COLO829 (cell line): ENCODE measurements around the gene MYO9B.
"Not testable (repeated sequence)": the region's sequence is repeated elsewhere in the genome, so short reads cannot be mapped to it uniquely, and the experiment has no call there.

ENCODE experiments used
- DNase-seq: peaks from one replicate; pipeline ENCODE4 v3.0.0; 2012; ENCODE audit warnings: low spot score

The MYO9B gene

GRCh38 chr19:17145546-17146497 lies 70.2 kb downstream of the MYO9B start:
- DNase-seq = no peak

DNA sequence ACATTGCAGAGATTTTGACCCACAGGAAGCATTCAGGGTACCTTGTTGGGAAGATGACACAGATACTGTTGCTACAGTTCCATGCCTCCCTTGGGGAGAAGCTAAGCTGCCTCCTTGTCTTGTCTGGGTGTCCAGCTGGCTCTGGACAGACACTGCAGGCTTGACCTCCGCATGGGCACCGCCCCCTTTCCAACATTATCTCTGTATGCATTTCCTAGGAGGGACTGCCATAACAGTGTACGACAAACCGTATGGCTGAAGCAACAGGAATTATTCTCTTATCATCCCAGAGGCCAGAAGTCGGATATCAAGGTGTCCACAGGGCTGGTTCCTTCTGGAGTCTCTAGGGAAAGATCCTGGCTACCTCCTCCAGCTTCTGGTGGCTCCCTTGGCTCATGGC lies 72.6 kb downstream of the MYO9B start:
- DNase-seq = no peak

DNA sequence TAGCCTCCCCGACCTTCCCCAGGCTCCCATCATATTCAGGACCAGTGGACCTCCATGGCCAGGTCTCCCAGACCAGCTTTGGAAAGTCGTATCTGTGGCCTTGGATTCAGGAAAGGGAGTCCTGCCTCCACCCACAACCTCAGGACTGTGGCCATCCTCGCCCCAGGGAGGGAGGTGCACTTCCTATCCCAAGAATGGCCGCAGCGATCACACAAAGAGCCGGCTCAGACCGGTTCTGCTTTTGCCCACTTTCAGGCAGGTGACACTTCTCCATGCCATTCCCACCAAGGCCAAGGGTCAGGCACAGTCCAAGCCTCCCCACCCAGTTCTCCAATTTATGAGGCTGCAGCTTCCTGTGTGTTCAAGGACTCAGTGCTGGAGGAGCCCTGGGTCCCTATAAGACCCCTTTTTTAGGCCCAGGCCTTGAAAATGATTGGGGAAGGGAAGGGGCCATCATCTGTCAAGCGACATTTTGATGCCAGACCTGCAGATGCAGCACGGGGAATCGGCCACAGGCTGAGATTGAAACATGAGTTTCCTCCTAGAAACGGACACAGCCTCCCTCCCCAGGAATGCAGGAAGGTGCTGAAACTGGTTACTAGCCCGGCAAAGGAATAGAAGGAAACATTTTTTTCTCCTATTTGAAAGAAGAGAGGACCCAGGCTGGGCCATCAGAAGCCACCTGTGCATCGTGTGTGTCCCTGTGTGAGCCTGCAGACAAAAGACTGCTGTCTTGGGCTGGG lies 74.0 kb downstream of the MYO9B start:
- no peak for DNase-seq

- DNase-seq = no peak
Observed at GRCh38 chr19:17153996-17154395, 78.4 kb downstream of the MYO9B start.

DNA sequence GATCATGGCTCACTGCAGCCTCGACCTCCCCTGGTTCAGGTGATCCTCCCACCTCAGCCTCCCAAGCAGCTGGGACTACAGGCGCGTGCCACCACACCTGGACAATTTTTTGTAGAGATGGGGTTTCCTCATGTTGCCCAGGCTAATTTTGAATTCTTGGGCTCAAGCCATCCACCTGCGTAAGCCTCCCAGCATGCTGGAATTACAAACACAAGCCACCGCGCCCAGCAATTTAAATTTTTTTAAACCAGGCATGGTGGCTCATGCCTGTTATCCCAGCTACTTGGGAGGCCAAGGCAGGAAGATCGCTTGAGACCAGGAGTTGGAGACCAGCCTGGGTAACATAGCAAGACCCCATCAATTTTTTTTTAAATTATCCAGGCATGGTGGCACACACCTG lies 79.7 kb downstream of the MYO9B start:
- no peak for DNase-seq

- no peak for DNase-seq
Observed at GRCh38 chr19:17156296-17156946, 80.8 kb downstream of the MYO9B start.

- DNase-seq = no peak
Observed at GRCh38 chr19:17156947-17157302, 81.3 kb downstream of the MYO9B start.

DNA sequence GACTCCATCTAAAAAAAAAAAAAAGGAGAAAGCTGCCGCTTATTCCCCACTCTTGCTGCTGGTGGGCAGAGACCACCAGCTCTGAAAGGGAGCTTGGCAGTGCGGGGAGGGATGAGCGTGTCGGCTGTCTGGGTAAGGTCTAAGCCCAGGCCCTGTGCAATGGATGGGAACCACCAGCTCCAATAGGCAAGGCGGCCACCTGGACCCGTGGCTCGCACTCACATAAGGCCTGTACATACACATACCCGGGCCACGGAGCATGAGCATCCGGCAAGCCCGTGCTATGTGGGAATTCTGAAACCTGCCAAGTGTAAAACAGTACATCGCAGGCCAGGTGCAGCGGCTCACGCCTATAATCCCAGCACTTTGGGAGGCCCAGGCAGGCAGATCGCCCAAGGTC lies 83.0 kb downstream of the MYO9B start:
- no peak for DNase-seq

- DNase-seq = no peak
Observed at GRCh38 chr19:17159466-17160393, 84.2 kb downstream of the MYO9B start.

GRCh38 chr19:17160908-17161307 lies 85.3 kb downstream of the MYO9B start:
- DNase-seq = no peak

- not testable (repeated sequence) for DNase-seq
Observed at GRCh38 chr19:17162131-17162530, 86.6 kb downstream of the MYO9B start.

GRCh38 chr19:17162580-17162979 lies 87.0 kb downstream of the MYO9B start:
- DNase-seq = no peak

GRCh38 chr19:17163652-17164051 lies 88.1 kb downstream of the MYO9B start:
- no peak for DNase-seq

- no peak for DNase-seq
Observed at GRCh38 chr19:17164639-17165038, 89.1 kb downstream of the MYO9B start.

- no peak for DNase-seq
Observed at GRCh38 chr19:17165715-17166114, 90.1 kb downstream of the MYO9B start.

DNA sequence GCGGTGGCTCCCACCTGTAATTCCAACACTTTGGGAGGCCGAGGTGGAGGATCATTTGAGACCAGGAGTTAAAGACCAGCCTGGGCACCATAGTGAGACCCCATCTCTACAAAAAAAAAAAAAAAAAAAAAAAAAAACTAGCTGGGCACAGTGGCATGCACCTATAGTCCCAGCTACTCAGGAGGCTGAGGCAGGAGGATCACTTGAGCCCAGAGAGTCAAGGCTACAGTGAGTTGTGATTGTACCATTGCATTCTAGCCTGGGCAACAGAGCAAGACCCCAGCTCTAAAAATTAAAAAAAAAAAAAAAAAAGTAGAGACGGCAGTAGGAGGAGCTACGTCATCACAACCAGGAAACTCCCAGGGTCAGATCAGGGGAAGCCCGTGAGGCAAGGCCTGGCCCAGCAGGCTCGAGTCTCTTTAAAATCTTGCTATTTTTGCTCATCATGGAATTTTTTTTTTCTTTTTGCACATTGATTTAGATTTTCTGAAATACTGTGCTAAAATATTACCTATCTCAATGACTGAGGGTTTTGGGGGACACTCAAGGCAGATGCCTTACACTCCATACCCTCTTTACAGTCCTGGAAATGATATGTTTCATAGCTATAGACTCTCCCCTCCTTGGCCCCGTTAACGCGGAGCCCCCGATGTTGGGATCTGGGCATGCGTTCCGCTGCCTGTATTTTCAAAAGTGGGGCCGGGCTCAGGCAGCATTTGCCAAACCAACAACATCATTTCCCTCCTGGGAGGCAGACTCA lies 95.1 kb downstream of the MYO9B start:
- no peak for DNase-seq

GRCh38 chr19:17171874-17172273 lies 96.3 kb downstream of the MYO9B start:
- no peak for DNase-seq

DNA sequence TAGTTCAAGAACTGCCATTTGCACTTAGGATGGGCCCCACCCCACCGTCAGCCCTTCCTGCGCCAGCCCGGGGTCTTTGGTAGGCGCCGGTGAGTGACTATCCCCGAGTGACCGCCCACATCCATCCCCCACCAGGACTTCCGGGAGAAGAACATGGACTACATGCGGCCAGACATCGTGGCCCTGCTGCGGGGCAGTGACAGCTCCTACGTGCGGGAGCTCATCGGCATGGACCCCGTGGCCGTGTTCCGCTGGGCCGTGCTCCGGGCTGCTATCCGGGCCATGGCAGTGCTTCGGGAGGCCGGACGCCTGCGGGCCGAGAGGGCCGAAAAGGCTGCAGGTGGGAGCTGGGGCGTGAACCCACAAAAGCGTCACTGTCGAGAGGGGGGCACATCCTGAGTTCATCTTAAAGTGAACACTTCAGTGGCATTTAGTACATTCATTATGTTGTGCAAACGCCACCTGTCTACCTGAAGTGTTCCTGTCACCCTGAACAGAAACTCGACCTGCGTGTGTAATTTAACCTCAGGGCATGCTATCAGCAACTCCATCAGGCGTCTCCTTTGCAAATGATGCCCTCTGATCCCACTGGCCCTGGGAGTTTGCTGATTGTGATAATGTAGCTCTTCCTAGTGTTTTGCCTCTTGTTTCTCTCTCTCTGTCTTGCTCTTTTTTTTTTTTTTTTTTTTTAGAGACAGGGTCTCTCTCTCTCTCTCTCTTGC lies 97.2 kb downstream of the MYO9B start:
- DNase-seq = no peak

DNA sequence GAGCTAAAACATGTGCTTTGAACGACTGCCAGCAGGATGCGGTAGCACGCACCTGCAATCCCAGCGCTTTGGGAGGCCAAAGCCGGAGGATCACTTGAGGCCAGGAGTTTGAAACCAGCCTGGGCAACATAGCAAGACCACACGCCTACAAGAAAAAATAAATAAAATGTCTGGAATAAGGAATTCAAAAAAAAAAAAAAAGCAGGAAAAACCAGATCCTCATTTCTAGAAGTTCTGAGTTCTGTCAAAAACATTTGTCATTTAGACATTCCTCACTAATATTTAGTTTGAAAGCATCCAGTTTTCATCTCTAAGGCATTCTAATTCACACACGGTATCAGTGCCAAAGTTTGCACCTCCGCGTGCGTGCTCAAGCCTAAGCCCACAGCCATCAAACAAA lies 102.7 kb downstream of the MYO9B start:
- no peak for DNase-seq

DNA sequence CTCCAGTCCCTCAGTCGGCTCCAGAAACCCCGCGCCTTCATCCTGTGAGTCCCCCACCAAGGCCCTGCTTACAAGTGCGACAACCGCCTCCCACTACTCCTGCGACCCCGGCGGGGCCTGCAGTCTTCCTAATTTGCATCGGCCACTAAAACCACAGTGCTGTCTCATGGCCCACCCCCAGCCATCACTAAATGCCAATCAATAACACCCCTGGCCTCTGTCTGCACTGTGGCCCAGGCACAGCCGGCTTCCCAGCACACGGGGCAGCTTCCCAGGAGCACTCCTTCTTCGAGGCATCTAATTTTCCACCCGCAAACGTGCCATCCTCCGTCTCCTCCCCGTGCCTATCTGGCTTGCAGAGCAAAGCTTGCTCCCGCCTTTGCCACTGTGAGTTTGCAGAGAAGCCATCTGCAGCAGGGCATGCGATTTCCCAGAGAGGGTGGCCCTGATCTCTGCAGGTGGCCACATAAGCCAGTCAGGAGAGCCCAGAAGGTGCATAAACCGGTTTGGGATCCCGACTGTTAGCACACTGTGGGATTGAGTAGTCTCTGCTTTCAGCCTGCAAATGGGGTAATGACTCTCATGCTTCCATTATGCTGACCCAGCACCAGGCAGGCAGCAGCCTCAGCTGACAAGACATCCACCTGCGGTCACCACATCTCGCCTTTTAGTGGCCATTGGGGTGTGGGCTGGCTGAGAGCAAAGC lies 105.6 kb downstream of the MYO9B start:
- DNase-seq = no peak
